ENCODE data around the gene PPFIA1. TPM values are rescaled to one million over a fixed set of nuclear protein-coding genes. Genes with fewer than 3 reads are reported as not detected.

The PPFIA1 gene
- total RNA-seq, 1 experiment from 2014 or later = 63.4 TPM

DNA sequence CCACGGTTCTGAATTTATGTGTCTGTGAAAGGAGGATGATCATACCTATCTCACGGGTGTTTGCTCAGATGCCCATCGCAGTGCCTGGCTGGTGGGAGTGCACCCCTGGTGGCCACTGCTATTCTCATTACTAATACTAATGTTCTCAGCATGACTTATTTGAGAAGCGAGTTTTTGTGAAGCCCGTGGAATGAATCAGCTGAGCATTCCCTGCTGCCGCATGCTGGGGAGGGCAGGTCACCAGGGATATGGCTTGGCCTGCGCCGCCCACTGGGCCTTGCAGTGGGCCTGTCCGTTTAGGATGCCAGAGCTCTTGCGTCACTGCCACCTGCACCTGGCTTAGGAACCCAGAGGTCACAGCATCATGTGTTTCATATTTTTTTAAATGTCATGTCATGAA is 144.7 kb downstream of the PPFIA1 start:
- H3K9ac ChIP-seq (ENCODE audit: extremely low read depth, insufficient read length, low read length) = no peak overlapping the region
- H3K23ac ChIP-seq (ENCODE audit: insufficient read length, low read depth, low read length) = no peak overlapping the region
- no peak overlapping the region for H3K4ac ChIP-seq (ENCODE audit: low read depth, low read length)
- no peak for DNase-seq
- no peak overlapping the region for H2BK120ac ChIP-seq (ENCODE audit: low read depth, low read length, poor library complexity, severe bottlenecking)
- no CpG with 5 or more reads among the region's 10 CpGs for WGBS (ENCODE audit: extremely low coverage, insufficient read length, low lambda C conversion rate)
- H3K9me3 Mint-ChIP-seq = no peaks in the 10 kb centered on the region
- no peak overlapping the region for H3K14ac ChIP-seq (ENCODE audit: insufficient read depth, low read length)
- peak overlapping the region in 2 of 3 experiments; percentile 12 to 13; a peak in 1 of 7 replicates for H3K27ac Mint-ChIP-seq
- no peaks in the 10 kb centered on the region for H3K27me3 ChIP-seq (ENCODE audit: insufficient read depth, low read length)
- no peak overlapping the region for H2BK20ac ChIP-seq (ENCODE audit: low read depth, low read length, poor library complexity, severe bottlenecking)
- no peaks in the 10 kb centered on the region for H3K79me2 ChIP-seq (ENCODE audit: insufficient read depth, low read length)
- no peak overlapping the region for H4K5ac ChIP-seq (ENCODE audit: insufficient read length, low read depth, low read length)
- H4K91ac ChIP-seq (ENCODE audit: insufficient read length, low read depth, low read length) = no peak overlapping the region
- no peak overlapping the region for H3K18ac ChIP-seq (ENCODE audit: insufficient read length, low read depth, low read length)
- no peak overlapping the region for H3K4me3 Mint-ChIP-seq
- peaks cover 59 to 93% (median 92%) of the 10 kb centered on the region in 3 experiments for H3K36me3 Mint-ChIP-seq (ENCODE audit: insufficient read depth in 1 of 3, low read depth in 3 of 3)
- H3K23me2 ChIP-seq (ENCODE audit: insufficient read length, low read depth, low read length, poor library complexity, severe bottlenecking) = no peaks in the 10 kb centered on the region
- H3K27ac ChIP-seq (ENCODE audit: insufficient read length, low read depth, low read length) = no peak overlapping the region
- H3T11ph ChIP-seq (ENCODE audit: low read length) = no peak overlapping the region
- no peak overlapping the region for H3K56ac ChIP-seq (ENCODE audit: insufficient read length, low read depth, low read length)
- H3K4me2 ChIP-seq (ENCODE audit: insufficient read depth, insufficient read length, low read length) = no peak overlapping the region
- H3K4me1 ChIP-seq (ENCODE audit: insufficient read depth, low read length) = no peaks in the 10 kb centered on the region
- H2BK12ac ChIP-seq (ENCODE audit: insufficient read length, low read depth, low read length) = no peak overlapping the region
- no peak overlapping the region for H2AK5ac ChIP-seq (ENCODE audit: insufficient read length, low read length)
- H3K79me1 ChIP-seq (ENCODE audit: insufficient read depth, low read depth, low read length, poor library complexity, severe bottlenecking) = peaks cover 4% of the 10 kb centered on the region
- H2BK15ac ChIP-seq (ENCODE audit: low read depth, low read length) = no peak overlapping the region
- TF ChIP-seq, protein P1, sequence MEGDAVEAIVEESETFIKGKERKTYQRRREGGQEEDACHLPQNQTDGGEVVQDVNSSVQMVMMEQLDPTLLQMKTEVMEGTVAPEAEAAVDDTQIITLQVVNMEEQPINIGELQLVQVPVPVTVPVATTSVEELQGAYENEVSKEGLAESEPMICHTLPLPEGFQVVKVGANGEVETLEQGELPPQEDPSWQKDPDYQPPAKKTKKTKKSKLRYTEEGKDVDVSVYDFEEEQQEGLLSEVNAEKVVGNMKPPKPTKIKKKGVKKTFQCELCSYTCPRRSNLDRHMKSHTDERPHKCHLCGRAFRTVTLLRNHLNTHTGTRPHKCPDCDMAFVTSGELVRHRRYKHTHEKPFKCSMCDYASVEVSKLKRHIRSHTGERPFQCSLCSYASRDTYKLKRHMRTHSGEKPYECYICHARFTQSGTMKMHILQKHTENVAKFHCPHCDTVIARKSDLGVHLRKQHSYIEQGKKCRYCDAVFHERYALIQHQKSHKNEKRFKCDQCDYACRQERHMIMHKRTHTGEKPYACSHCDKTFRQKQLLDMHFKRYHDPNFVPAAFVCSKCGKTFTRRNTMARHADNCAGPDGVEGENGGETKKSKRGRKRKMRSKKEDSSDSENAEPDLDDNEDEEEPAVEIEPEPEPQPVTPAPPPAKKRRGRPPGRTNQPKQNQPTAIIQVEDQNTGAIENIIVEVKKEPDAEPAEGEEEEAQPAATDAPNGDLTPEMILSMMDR (conservative IDR thresholded peaks at IDR 0.05) = peak; percentile 40
- H4K20me1 ChIP-seq (ENCODE audit: control insufficient read depth, insufficient read depth, insufficient read length) = no peaks in the 10 kb centered on the region
- H3K27me3 Mint-ChIP-seq (ENCODE audit: low read depth) = no peaks in the 10 kb centered on the region
- H3K4me1 Mint-ChIP-seq = no peaks in the 10 kb centered on the region
- no peaks in the 10 kb centered on the region for H3K9me3 ChIP-seq (ENCODE audit: control insufficient read depth, low read depth, low read length)
- no peak overlapping the region for H4K8ac ChIP-seq (replicated peaks; ENCODE audit: insufficient read length, low read depth, low read length)
- no peak overlapping the region for H2AFZ ChIP-seq (ENCODE audit: low read length)
- no peak overlapping the region for H2BK5ac ChIP-seq (ENCODE audit: insufficient read length, low read length)

All from H9 (cell line).